Vagina (tissue), 2 donors: Measurements from ENCODE around the gene CCDC8. TPM values are rescaled to one million over a fixed set of nuclear protein-coding genes. Genes with fewer than 3 reads are reported as not detected.

Experiments used
- DNase-seq, 2 donors: peaks; one replicate each; pipeline ENCODE4 v3.0.0-alpha.2; 2017; ENCODE audit errors: extremely low spot score in 2 of 2
- H3K27ac ChIP-seq: fragments of 200-600 bp; sonication (generic); one replicate; pipeline ENCODE4 v1.5.1; 2019
- H3K27me3 ChIP-seq: fragments of 200-600 bp; sonication (generic); one replicate; pipeline ENCODE4 v1.5.1; 2019
- H3K36me3 ChIP-seq, 2 donors: fragments of 200-600 bp; sonication (generic); one replicate each; pipeline ENCODE4 v1.5.1; 2017 to 2019
- H3K4me1 ChIP-seq: fragments of 200-600 bp; sonication (generic); one replicate; pipeline ENCODE4 v1.5.1; 2019
- H3K4me3 ChIP-seq, 2 donors: fragments of 200-600 bp; sonication (generic); 1 replicate in 1 of 2; 2 replicates in 1 of 2; pipeline ENCODE4 v1.5.1; 2016 to 2019
- H3K9me3 ChIP-seq: fragments of 200-600 bp; sonication (generic); one replicate; pipeline ENCODE4 v1.5.1; 2019
- CTCF ChIP-seq, 3 experiments: fragments of 450-650 bp in 2 of 3; fragments of 200-600 bp in 1 of 3; sonication (generic) in 1 of 3; IDR thresholded peaks; one replicate each; pipeline ENCODE4 v1.5.1; 2017 to 2019; ENCODE audit warnings: antibody characterized with exemption in 3 of 3, mild to moderate bottlenecking in 2 of 3, moderate library complexity in 2 of 3
- POLR2A ChIP-seq, 2 donors: fragments of 450-650 bp; IDR thresholded peaks; one replicate each; pipeline ENCODE4 v1.6.1; 2017; ENCODE audit warnings: antibody characterized with exemption in 2 of 2, mild to moderate bottlenecking in 2 of 2, moderate library complexity in 2 of 2
- POLR2AphosphoS5 ChIP-seq, 2 donors: sonication (generic); formaldehyde crosslinking; IDR thresholded peaks; one replicate each; pipeline ENCODE4 v1.9.0; 2017; ENCODE audit warnings: antibody characterized with exemption in 2 of 2, mild to moderate bottlenecking in 2 of 2, low read depth in 1 of 2; ENCODE audit not compliant: insufficient read depth in 1 of 2
- intact Hi-C: fragments of 100-400 bp; cut with DNase I; formaldehyde crosslinking; loops from one replicate; pipeline ENCODE4 v1.15.1; 2023
- total RNA-seq: library from RNA; depleted of rRNA; stranded (reverse); fragments of >200 nt; gene quantifications from one replicate; pipeline ENCODE4 v1.2.3, GENCODE V29; 2016

The CCDC8 gene
- total RNA-seq, 1 donor from 2014 or later = 7.4 TPM

GRCh38 chr19:46388311-46389095, 24.9 kb downstream of the CCDC8 start:
- Histone ChIP-seq H3K36me3 (peaks cover 0 to 66% of the 10 kb centered on the region in 2 donors), H3K27ac (no peak overlapping the region), H3K4me1 (peaks cover 5% of the 10 kb centered on the region), H3K4me3 (no peak overlapping the region), H3K27me3 (no peaks in the 10 kb centered on the region), H3K9me3 (no peaks in the 10 kb centered on the region)
- DNase-seq = no peak
- intact Hi-C loops = no loop called here
- TF ChIP-seq POLR2A (IDR thresholded peaks at IDR 0.05) (no peak), POLR2AphosphoS5 (IDR thresholded peaks at IDR 0.05; ENCODE audit: insufficient read depth in 1 of 2, low read depth in 1 of 2) (no peak), CTCF (IDR thresholded peaks at IDR 0.05) (no peak)

- intact Hi-C loops = no loop called here
- Histone ChIP-seq H3K4me3 (no peak overlapping the region), H3K9me3 (no peaks in the 10 kb centered on the region), H3K27me3 (no peaks in the 10 kb centered on the region), H3K36me3 (peaks cover 0 to 73% of the 10 kb centered on the region in 2 donors), H3K4me1 (peaks cover 5% of the 10 kb centered on the region), H3K27ac (no peak overlapping the region)
- no peak for DNase-seq
- no peak for TF ChIP-seq POLR2AphosphoS5 (IDR thresholded peaks at IDR 0.05; ENCODE audit: insufficient read depth in 1 of 2, low read depth in 1 of 2)
- TF ChIP-seq POLR2A (IDR thresholded peaks at IDR 0.05) = no peak
- TF ChIP-seq CTCF (IDR thresholded peaks at IDR 0.05) = no peak
These were observed 25.6 kb downstream of the CCDC8 start for GRCh38 chr19:46387713-46388130.

GRCh38 chr19:46386996-46387712, 26.2 kb downstream of the CCDC8 start:
- no peak overlapping the region for H3K27ac ChIP-seq
- intact Hi-C loops = no loop called here
- H3K4me1 ChIP-seq = peaks cover 3% of the 10 kb centered on the region
- no peak for DNase-seq
- no peak for TF ChIP-seq CTCF (IDR thresholded peaks at IDR 0.05)
- no peak for TF ChIP-seq POLR2A (IDR thresholded peaks at IDR 0.05)
- TF ChIP-seq POLR2AphosphoS5 (IDR thresholded peaks at IDR 0.05; ENCODE audit: insufficient read depth in 1 of 2, low read depth in 1 of 2) = no peak
- no peaks in the 10 kb centered on the region for H3K27me3 ChIP-seq
- peaks cover 0 to 79% of the 10 kb centered on the region in 2 donors for H3K36me3 ChIP-seq
- H3K9me3 ChIP-seq = no peaks in the 10 kb centered on the region
- H3K4me3 ChIP-seq = no peak overlapping the region

- Histone ChIP-seq H3K9me3 (no peaks in the 10 kb centered on the region), H3K36me3 (peaks cover 0 to 81% of the 10 kb centered on the region in 2 donors), H3K4me3 (no peak overlapping the region), H3K4me1 (peaks cover 8% of the 10 kb centered on the region), H3K27me3 (no peaks in the 10 kb centered on the region), H3K27ac (no peak overlapping the region)
- TF ChIP-seq POLR2AphosphoS5 (IDR thresholded peaks at IDR 0.05; ENCODE audit: insufficient read depth in 1 of 2, low read depth in 1 of 2) = no peak
- TF ChIP-seq CTCF (IDR thresholded peaks at IDR 0.05) = no peak
- no peak for TF ChIP-seq POLR2A (IDR thresholded peaks at IDR 0.05)
- intact Hi-C loops = no loop called here
- DNase-seq = no peak
These were observed 27.2 kb downstream of the CCDC8 start for GRCh38 chr19:46386151-46386550.

GRCh38 chr19:46385636-46386035, 27.7 kb downstream of the CCDC8 start:
- H3K27me3 ChIP-seq = no peaks in the 10 kb centered on the region
- H3K9me3 ChIP-seq = no peaks in the 10 kb centered on the region
- H3K36me3 ChIP-seq = peaks cover 0 to 77% of the 10 kb centered on the region in 2 donors
- intact Hi-C loops = no loop called here
- DNase-seq = no peak
- H3K4me3 ChIP-seq = no peak overlapping the region
- H3K27ac ChIP-seq = no peak overlapping the region
- peaks cover 8% of the 10 kb centered on the region for H3K4me1 ChIP-seq
- TF ChIP-seq POLR2AphosphoS5 (IDR thresholded peaks at IDR 0.05; ENCODE audit: insufficient read depth in 1 of 2, low read depth in 1 of 2) = no peak
- TF ChIP-seq CTCF (IDR thresholded peaks at IDR 0.05) = no peak
- TF ChIP-seq POLR2A (IDR thresholded peaks at IDR 0.05) = no peak
